Coronary artery (tissue), 2 donors: Measurements from ENCODE around the gene SAMD14.
A peak's percentile ranks its signal among the peaks of the same experiment; 100 is the strongest.

Experiments used
- DNase-seq: peaks from one replicate; pipeline ENCODE4 v3.0.0-alpha.2; 2017; ENCODE audit warnings: low spot score
- H3K27ac ChIP-seq, 2 donors: fragments of 200-600 bp; sonication (generic); one replicate each; pipeline ENCODE4 v1.5.1; 2016 to 2019
- H3K4me3 ChIP-seq: fragments of 200-600 bp; sonication (generic); 2 replicates; pipeline ENCODE4 v1.5.1; 2016; ENCODE audit warnings: mild to moderate bottlenecking, moderate library complexity
- CTCF ChIP-seq: fragments of 200-600 bp; sonication (generic); IDR thresholded peaks from one replicate; pipeline ENCODE4 v1.5.1; 2019; ENCODE audit warnings: antibody characterized with exemption

The SAMD14 gene

GRCh38 chr17:50102164-50102991 is 27.6 kb downstream of the SAMD14 start:
- Histone ChIP-seq H3K27ac (peak overlapping the region; percentile 74 to 89), H3K4me3 (peak overlapping the region; percentile 33)
- peak; percentile 90 for DNase-seq
- TF ChIP-seq CTCF, result no peak

- Histone ChIP-seq H3K27ac (peak overlapping the region; percentile 74 to 89), H3K4me3 (peak overlapping the region; percentile 33)
- no peak for TF ChIP-seq CTCF
- DNase-seq, result no peak
Observed at GRCh38 chr17:50101346-50102163, 28.4 kb downstream of the SAMD14 start.

GRCh38 chr17:50100921-50101345 is 29.0 kb downstream of the SAMD14 start:
- TF ChIP-seq CTCF, result no peak
- no peak for DNase-seq
- H3K4me3 ChIP-seq, result peak overlapping the region; percentile 33
- H3K27ac ChIP-seq, result peak overlapping the region; percentile 74 to 89

DNA sequence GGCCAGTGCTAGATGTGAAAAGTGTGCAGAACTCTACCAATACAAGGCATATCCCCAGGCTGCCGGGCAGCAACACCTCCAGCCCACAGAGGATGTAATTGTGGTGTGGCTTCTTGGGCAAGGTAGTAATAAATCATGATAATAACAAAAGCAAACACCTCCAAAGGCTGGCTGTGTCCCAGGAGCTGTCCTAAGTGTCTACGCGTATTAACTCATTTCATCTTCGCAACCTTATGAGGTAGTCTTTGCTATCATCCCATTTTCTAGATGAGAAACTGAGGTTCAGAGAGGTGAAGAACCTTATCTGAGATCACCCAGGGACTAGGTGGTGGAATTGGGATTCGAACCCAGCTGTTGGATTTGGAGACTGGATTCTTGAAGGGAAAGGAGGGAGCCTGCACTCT is 29.5 kb downstream of the SAMD14 start:
- peak overlapping the region; percentile 58 to 89 for H3K27ac ChIP-seq
- no peak for DNase-seq
- no peak for TF ChIP-seq CTCF
- no peak overlapping the region for H3K4me3 ChIP-seq

DNA sequence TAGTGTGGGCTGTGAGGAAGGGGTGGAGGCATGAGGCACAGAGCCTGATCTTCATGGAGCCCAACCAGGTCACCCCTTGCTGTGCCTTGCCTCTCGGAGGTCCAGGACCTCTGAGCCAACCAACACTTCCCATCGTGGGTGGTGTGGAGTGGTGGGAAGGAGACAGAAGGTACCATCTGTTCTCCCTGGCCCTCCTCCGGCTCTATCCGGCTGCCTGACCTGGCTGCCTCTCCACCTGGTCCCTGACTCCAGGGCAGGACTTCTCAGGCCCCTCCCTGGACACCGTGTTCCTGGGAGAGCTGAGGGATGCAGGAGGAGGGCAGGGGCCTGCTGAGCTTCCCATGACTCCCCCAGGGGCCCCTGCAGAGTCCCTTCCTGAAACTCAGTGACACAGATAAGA is 31.0 kb downstream of the SAMD14 start:
- Histone ChIP-seq H3K4me3 (no peak overlapping the region), H3K27ac (peak overlapping the region; percentile 18 to 32)
- DNase-seq, result no peak
- no peak for TF ChIP-seq CTCF

GRCh38 chr17:50098583-50098982 is 31.4 kb downstream of the SAMD14 start:
- no peak for TF ChIP-seq CTCF
- H3K4me3 ChIP-seq, result no peak overlapping the region
- H3K27ac ChIP-seq, result peak overlapping the region; percentile 18 to 32
- DNase-seq, result no peak
